HG03045 (cell line): ENCODE data around the gene CFAP69.
"Not testable (repeated sequence)": the region's sequence is repeated elsewhere in the genome, so short reads cannot be mapped to it uniquely, and the experiment has no call there.

Experiments
- ATAC-seq: cut with Tn5 transposase; IDR thresholded peaks from one replicate; pipeline ENCODE4 v1.9.1; 2021; ENCODE audit warnings: mild to moderate bottlenecking, moderate library complexity; ENCODE audit not compliant: unreplicated experiment

The CFAP69 gene

DNA sequence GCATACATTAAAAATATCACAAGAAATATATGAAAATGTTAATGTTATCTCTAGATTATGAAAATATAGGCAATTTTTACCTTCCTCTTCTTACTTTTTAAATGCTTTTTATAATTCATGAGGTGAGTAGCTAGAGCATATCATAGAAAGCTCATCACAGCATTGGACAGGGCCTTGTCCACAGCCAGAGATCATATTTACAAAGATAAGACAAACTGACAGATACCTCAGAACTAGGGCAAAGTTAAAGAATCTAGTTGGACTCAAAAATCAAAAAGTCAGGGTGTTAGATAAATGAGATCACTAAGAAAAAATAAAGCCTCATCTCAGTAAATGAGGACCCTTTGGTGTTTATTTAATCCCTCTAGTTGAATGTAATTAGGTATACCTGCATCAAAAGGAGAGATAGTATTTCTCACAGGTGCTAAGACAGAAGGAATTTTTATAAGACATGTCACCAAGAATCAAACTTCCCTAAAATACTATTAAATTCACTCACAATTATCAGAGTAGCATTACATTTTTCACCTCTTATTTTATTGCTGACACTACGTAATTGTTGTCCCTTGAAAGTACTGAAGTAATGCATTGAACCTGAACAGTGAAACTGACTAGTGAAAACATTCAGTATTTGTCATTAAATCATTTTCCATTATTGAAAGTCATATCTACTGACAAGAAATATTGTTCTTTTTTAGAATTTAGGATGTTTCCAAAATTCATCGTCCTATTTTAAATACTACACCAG, 25.6 kb downstream of the CFAP69 start:
- no peak for ATAC-seq

DNA sequence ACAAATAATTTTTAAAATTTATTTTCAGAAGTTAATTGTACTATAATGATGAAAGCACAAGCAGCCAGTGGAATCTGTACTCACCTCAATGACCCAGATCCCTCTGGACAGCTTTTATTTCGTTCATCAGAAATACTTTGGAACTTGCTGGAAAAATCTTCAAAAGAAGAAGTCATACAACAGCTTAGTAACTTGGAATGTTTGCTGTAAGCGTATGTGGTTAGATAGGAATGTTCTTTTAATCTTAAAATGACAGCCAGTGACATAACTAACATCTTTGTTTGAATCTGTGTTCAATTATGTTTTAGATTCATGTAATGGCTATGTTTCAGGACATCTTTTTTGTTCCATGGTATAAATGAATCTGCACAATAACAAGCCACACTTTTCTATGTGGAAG, 26.8 kb downstream of the CFAP69 start:
- no peak for ATAC-seq

DNA sequence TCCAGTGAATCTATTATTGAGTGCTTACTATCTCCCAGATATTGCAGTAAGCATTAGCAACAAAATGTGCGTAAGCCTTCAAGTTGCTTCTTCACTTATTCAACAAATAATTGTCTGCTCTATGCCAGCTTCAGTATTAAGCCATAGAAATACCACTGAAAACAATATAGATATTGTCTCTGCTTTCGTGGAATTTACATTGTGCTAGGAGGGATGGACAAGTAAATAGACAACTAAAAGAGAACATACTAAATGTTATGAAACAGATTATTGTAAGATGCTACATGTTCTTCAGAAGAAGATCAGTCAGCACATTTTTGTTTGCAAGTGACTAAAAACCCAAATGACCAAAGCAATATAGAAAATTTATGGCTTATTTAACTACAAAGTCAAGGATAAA, 27.3 kb downstream of the CFAP69 start:
- no peak for ATAC-seq

DNA sequence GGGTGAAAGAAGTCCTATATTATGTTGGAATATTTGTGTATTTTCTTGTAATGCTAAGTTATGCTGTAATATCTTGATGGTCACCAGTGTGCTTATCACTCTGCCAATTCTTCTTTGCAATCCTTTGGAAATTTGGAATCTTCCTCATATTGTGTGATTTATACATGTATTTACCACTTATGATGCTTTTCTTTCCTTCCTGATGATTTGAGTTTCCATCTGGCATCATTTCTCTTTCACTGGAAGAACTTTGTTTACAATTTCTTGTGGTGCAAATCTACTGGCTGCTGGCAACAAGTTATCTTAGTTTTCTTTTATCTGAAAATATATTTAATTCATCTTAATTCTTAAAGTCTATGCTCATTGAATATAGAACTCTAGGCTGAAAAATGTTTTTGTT, 29.2 kb downstream of the CFAP69 start:
- ATAC-seq = no peak

DNA sequence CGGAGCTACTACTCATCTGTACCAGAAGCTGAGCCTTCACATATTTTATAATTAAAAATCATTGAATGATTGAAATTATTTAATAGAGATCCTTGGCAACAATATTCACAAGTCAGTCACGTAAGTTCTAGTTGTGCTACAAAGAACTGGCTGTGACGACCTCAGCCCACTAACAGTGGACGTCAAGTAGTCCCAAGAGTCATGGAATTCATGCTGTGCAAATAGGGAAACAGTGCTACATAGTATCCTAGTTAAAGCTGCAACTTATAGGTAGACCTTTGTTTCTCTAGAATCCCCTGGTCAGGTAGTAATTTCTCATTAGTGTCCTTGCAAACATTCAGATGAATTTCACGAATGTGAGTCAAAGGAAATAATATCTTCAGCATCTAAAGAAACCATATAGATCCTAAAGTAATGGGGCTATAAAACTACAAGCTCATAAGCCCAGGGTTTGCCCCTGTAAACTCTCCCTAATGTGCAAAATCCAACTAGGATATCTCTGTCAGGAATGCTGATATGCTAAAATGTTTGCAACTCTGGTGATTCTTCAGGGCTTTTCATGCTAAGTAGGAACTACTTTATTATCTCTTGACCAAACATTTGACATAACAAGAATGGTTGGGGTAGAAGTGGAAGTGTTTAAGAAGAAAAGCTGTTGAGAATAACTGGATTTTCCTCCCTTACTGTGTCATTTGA, 31.2 kb downstream of the CFAP69 start:
- ATAC-seq = no peak

DNA sequence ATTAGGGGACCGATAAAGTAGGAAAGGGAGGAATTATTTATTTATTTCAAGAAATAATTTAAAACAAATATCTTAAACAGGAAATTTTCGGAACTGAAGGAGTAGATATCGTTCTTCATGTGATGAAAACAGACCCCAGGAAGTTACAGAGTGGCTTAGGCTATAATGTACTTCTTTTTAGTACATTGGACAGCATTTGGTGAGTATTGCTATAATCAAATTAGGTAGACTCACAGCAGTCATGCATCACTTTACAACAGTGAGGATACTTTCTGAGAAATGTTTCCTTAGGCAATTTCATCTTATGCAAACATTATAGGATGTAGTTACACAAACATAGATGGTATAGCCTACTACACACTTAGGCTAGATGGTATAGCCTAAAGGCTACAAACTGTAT, 43.2 kb downstream of the CFAP69 start:
- ATAC-seq = no peak

DNA sequence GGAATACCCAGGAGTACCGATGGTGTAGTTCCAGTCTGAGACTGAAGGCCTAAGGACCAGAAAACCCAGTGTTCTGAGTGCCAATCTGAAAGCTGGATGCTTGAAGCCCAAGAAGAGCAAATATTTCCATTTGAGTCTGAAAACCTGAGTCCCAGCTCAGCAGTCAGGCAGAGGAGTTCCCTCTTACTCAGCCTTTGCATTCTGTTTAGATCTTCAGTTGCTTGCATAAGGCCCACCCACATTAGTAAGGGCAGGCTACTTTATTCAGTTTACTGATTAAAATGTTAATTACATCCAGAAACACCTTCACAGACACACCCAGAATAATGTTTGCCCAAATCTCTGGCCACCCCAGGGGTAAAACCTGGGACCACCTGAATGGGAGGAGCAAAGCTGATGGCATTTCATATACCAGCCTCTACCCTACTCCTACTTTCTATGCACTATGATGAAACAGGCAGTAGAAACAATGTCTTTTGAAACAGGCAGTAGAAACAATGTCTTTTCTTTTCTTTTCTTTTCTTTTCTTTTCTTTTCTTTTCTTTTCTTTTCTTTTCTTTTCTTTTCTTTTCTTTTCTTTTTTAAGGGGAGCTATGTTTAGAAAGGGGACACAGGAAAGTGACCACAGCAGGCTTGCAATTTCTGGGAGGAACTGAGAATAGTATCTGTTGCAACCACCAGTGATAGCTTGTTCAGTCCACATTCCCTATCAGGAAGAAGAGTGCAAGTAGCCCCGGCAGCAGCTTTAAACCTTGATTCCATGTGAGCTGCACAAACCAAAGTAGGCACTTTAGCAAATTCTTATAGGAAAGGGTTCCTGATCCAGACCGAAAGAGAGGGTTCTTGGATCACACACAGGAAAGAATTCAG, 45.5 kb downstream of the CFAP69 start:
- ATAC-seq = no peak

DNA sequence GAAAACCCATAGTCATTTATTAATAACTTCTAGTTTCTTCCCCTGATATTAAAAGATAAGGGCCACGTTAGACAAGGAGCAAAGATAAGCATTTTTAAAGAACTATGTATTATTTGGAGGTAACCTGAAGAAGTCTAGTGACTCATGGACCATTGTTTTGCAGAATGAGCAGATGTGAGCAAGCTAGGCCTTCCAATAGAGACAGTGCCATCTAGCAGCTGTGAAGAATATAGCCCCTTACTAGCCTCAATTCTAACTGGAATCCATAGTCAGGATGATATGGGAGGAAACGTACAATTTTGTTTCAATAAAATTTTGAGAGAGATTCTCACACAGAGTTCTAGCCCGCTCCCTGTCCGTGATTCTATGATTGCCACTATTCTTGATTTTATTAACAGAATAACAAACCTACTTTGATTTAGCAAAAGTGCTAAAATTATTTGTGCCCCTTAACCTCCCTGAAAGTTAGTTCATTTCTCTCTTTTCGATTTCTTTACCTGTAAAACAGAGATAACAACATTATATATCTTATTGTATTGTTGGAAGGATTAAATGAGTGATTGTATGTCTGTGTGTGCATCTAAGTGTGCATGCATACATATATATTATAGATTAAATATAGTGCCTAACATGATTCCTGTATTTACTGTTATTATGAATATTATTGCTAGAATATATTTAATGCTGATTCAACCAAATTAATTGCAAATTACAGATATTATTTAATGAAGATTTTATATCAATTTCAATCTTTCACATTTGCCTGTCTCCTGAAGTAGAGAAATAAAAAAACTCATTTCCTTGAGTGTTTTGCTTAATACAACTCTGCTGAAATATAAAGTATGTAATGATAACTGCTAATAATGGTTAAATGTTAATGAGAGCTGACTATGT, 53.4 kb downstream of the CFAP69 start:
- ATAC-seq = peak; percentile 69

DNA sequence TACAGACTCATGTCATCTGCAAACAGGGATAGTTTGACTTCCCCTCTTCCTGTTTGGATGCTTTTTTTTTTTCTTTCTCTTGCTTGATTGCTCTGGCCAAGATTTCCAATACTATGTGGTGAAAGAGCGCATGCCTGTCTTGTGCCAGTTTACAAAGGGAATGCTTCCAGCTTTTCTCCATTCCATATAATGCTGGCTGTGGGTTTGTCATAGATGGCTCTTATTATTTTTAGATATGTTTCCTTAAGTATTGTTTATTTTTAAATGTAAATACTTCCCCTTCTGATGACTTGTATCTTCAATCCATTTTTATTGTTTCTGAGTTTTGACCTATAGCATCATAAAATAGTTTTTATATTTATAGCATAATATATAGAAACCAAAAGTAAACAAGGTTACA, 58.3 kb downstream of the CFAP69 start:
- ATAC-seq = no peak

DNA sequence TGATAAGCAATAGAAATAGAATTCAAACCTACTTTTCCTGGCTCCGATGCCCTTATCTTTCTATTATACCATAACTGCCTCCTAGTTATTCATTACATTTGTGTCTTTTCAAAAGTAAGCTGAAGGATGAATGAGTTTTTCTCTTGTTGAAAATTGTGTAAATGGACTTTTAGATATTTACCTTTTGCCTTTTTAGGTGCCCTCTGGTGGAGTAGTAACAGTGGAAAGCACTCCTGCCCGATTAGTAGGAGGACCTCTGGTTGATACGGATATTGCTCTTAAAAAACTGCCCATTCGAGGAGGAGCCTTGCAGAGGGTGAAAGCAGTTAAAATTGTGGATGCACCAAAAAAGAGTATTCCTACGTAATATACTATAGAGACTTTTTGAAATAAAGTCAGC, 64.9 kb downstream of the CFAP69 start:
- ATAC-seq = no peak

DNA sequence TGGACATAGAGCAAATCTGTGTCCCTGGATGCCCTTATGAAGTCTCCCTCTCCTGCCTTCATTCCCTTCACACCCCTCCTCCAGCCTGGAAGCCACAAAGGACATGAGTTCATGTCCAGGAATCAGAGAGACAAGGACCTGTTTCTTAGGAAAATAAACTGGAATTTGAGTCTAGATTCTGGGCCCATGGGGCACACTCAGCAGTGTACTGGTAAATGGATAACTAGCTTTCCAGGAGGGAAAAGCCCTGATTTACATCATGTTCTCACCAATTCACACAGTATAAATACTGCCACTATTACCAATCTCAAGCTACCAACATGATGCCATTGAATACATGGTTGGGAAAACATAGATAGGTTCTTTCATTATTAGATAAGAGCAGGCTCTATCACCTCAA, 66.2 kb downstream of the CFAP69 start:
- no peak for ATAC-seq

DNA sequence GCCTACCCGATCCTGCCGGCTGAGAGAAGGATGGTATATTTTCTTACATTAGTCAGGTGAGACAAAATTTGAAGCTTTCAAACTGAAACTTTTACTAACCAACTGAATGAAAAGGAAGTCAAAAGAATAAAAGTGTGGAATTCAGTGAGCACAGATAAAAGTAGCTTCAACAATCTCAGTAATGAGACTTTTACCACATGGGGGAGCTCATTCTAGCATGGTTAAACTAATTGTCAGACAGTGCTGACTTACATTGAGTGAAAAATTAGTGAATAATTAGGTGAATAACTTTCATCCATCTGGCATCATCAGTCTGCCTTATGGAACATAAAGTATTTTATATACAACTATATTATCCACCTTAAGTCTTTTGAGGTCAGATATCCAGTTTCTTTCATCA, 67.8 kb downstream of the CFAP69 start:
- ATAC-seq = no peak

DNA sequence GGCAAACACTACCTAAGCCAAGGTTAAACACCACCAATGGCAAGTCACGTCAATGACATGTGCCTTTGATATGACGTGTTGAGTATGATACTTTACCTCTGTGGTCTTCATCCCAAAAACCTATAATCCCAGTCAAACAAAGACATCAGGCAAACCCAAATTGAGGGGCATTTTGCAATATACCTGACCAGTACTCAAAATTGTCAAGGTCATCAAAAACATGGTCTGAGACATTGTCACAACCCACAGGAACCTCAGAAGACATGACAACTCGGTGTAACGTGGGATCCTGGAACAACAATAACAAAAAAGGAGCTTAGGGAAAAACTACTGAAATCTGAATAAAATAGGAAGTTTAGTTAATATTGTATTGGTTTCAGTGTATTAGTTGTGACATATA, 68.9 kb downstream of the CFAP69 start:
- ATAC-seq = no peak

DNA sequence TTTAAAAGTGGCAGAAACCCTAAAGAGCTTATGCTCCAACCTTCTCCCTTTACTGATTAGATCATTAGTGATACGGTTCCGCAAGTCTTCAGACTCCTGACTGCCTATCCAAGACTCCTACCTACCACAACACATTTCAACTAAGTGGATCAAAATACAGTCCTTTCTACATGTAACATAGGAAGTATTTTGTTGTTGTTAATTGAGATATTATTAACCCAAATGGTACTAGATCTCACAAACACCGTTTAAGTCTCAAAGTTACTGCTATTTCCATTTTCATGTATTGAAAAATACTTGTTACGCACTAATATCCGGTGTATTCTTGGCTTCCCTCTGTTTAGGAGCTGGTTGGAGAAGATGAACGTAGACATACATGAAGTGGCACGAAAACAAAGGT, 75.0 kb downstream of the CFAP69 start:
- no peak for ATAC-seq

DNA sequence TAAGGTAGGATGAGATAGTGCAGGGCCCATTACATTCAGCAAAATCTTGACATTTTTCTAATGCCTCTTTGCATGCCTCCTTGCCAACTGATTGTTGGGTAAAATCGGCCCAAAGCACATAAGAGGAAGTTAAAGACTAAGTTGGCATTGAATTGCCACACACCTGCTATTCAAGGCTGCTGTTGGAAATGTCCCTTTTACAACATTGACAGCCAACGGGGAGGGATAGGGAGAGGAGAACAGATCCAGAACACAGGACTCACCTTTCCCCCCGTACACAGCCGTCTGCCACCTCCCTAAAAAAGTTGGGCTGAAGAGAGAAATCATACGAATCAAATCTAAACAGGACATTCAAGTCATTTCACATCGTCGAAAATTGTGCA, 75.4 kb downstream of the CFAP69 start:
- ATAC-seq = no peak

DNA sequence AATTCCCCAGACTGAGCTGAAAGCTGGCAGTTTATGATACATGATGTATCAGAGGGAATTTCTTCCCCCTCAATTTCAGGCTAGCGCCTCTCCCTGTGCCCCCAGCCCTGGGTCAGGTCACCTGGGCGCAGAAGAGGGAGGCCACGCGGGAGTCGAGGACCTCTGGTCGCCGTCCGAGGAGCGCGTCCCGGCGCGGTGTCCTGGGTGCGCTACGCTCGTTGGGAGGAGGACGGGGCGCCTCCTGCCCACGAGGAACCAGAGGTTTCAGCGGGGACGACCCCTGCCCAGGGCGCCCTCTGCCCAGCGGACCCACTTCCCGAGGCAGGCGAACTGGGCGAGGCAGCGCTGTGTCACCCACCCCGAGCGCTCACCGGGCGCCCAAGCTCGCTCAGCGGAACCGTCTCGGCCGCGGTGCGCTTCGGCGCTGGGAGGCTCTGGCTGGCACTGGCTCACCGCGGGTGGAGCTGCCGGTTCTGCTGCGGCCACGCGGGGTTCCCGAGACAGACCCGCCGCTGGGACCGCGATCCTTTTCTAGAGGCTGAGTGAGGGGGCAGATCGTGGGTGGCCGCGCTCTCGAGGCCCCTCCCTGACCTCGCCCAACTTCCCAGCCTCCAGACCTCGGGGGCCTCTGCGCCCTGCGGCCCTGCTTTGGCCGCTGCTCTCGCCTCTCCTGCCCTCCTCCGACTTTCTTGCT, 76.0 kb downstream of the CFAP69 start, which contains the start of gene FAM237B:
Gene FAM237B, minus strand, starts transcription at position 504 of the 694 bp plus-strand sequence. CDS start 1,556 bp downstream, outside the sequence.
- ATAC-seq = no peak

DNA sequence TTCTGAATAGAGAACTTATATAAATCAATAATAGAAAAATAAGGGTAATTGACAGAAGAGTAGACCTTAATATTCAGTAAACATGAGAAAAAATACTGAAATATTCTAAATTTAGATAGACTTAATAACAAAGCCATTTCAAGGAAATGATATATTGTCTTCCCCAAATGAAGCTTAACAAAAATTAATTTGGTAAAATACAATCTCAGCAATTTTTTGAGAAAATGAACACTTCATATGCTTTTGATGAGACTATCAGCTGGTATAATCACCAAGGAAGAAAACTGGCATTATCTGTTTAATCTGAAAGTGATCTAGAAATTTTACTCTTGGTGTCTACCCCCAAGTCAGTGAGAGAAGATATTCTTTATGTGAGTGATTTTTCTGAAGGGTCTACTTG, 77.9 kb downstream of the CFAP69 start:
- ATAC-seq = no peak

DNA sequence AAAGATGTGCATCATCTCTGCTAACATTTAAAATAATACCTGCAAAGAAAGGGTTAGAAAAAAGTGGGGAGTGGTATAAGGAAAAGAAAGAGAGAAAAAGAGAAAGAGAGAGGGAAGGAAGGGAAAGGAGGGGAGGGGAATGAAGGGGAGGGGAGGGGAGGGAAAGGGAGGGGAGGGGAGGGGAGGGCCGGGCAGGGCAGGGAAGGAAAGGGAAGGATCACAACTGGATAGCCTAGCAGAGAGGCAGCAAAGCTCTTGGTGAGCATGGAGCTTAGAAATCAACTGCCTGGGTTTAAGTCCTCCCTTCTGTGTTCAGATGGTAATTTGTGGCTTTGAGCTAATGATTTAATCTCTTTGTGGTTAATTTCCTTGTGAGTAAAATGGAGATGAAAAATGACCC, 81.5 kb downstream of the CFAP69 start:
- ATAC-seq = no peak

DNA sequence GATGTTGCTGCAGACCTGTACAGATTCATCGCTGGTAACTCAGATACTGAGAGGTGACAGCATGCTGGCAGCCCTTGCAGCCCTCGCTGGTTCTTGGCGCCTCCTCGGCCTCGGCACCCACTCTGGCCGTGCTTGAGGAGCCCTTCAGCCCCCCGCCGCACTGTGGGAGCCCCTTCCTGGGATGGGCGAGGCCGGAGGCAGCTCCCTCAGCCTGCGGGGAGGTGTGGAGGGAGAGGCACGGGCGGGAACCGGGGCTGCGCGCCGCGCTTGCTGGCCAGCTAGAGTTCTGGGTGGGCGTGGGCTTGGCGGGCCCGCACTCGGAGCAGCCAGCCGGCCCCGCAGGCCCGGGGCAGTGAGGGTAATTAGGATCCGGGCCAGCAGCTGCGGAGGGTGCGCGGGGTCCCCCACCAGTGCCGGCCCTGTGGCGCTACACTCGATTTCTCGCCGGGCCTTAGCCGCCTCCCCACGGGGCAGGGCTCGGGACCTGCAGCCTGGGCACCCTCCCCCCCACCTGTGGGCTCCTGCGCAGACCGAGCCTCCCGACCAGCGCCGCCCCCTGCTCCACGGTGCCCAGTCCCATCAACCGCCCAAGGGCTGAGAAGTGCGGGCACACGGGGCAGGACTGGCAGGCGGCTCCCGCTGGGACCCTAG, 89.3 kb downstream of the CFAP69 start:
- no peak for ATAC-seq

DNA sequence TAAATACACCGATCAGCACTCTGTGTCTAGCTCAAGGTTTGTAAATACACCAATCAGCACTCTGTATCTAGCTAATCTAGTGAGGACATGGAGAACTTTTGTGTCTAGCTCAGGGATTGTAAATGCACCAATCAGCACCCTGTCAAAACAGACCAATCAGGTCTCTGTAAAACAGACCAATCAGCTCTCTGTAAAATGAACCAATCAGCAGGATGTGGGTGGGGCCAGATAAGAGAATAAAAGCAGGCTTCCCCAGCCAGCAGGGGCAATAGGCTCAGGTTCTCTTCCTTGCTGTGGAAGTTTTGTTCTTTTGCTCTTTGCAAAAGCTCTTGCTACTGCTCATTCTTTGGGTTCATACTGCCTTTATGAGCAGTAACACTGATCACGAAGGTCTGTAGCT, 90.0 kb downstream of the CFAP69 start:
- ATAC-seq = not testable (repeated sequence)
